Common myeloid progenitor, CD34-positive (primary cell): ENCODE results near the gene RPL19.

Experiments
- CTCF ChIA-PET: fragments of 350-600 bp; sonication (Branson Sonifier 250); formaldehyde crosslinking; loops from one replicate; lab custom pipeline; 2021; ENCODE audit warnings: antibody characterized with exemption; lab: Charles Lee
- POLR2A ChIA-PET: fragments of 350-600 bp; sonication (Branson Sonifier 250); formaldehyde crosslinking; loops from one replicate; lab custom pipeline; 2021; ENCODE audit warnings: antibody characterized with exemption; lab: Charles Lee
- DNase-seq, 3 donors: peaks; one replicate each; pipeline versions ENCODE4 v3.0.0 to v3.0.0-alpha.2; 2013
- H3K27ac ChIP-seq, 2 experiments: 1 replicate in 1 of 2; 2 replicates in 1 of 2; pipeline ENCODE4 v1.7.0; 2013; ENCODE audit warnings: inconsistent platforms in 2 of 2, low read length in 2 of 2, mild to moderate bottlenecking in 2 of 2, low read depth in 1 of 2, moderate library complexity in 1 of 2; ENCODE audit not compliant: severe bottlenecking in 2 of 2, insufficient read depth in 1 of 2, poor library complexity in 1 of 2
- H3K27me3 ChIP-seq, 5 experiments: replicated peaks in 2 of 5; 1 replicate in 3 of 5; 2 replicates in 2 of 5; pipeline versions ENCODE4 v1.6.1 to v1.7.0; 2013; ENCODE audit warnings: low read length in 4 of 5, mild to moderate bottlenecking in 2 of 5, moderate library complexity in 2 of 5, inconsistent platforms in 1 of 5; ENCODE audit not compliant: insufficient read depth in 5 of 5, control insufficient read depth in 4 of 5
- H3K36me3 ChIP-seq, 4 experiments: 1 replicate in 2 of 4; 2 replicates in 2 of 4; pipeline versions ENCODE4 v1.6.1 to v1.7.0; 2013; ENCODE audit warnings: low read length in 3 of 4, control low read depth in 1 of 4, mild to moderate bottlenecking in 1 of 4; ENCODE audit not compliant: control insufficient read depth in 4 of 4, insufficient read depth in 4 of 4
- H3K4me1 ChIP-seq, 4 experiments: 1 replicate in 3 of 4; 2 replicates in 1 of 4; pipeline versions ENCODE4 v1.6.1 to v1.7.1; 2013; ENCODE audit warnings: low read length in 3 of 4, mild to moderate bottlenecking in 3 of 4, control low read depth in 1 of 4, inconsistent platforms in 1 of 4, moderate library complexity in 1 of 4; ENCODE audit not compliant: control insufficient read depth in 4 of 4, insufficient read depth in 4 of 4; ENCODE audit errors: control extremely low read depth in 1 of 4
- H3K4me3 ChIP-seq, 7 experiments: 1 replicate in 4 of 7; 2 replicates in 3 of 7; pipeline versions ENCODE4 v1.5.1 to v1.7.0; 2013; ENCODE audit warnings: mild to moderate bottlenecking in 7 of 7, low read length in 6 of 7, moderate library complexity in 6 of 7, inconsistent platforms in 2 of 7, low read depth in 2 of 7, control low read depth in 1 of 7; ENCODE audit not compliant: insufficient read depth in 4 of 7, control insufficient read depth in 1 of 7; ENCODE audit errors: extremely low read depth in 1 of 7
- H3K9me3 ChIP-seq, 5 experiments: 1 replicate in 4 of 5; 2 replicates in 1 of 5; pipeline versions ENCODE4 v1.6.1 to v1.7.1; 2013; ENCODE audit warnings: low read length in 4 of 5, mild to moderate bottlenecking in 2 of 5, inconsistent platforms in 1 of 5, low read depth in 1 of 5, moderate library complexity in 1 of 5; ENCODE audit not compliant: control insufficient read depth in 4 of 5, insufficient read depth in 2 of 5; ENCODE audit errors: control extremely low read depth in 1 of 5
- WGBS: methylation state at CpG from one replicate; pipeline ENCODE4 v1.1.5; 2013; ENCODE audit not compliant: insufficient coverage; 5-methylcytosine and 5-hydroxymethylcytosine counted together

RPL19 gene

GRCh38 chr17:39225308-39225958 is 25.4 kb downstream of the RPL19 start, which contains the start of gene STAC2:
STAC2 (minus strand) TSS chr17:39225945; CDS start chr17:39225502, 443 bp downstream.
- peak within 1 kb of the TSS in 4 of 7 experiments; percentile 49 to 54 (median 52) for H3K4me3 ChIP-seq
- no peaks in the 10 kb centered on the region for H3K9me3 ChIP-seq
- H3K27ac ChIP-seq = no peak within 1 kb of the TSS
- WGBS = 3% methylated on average over 29 of the region's 71 CpGs
- DNase-seq = peak in 1 of 3 donors; percentile 32
- H3K27me3 ChIP-seq = peaks cover 0 to 57% (median 33%) of the 10 kb centered on the region in 5 experiments
- POLR2A ChIA-PET = interaction anchor here (0.6 kb wide), 1 partner anchor 21 kb away, joined by 3 read pairs; no protein-coding TSS in a partner anchor
- peaks cover 0 to 20% (median 18%) of the 10 kb centered on the region in 4 experiments for H3K4me1 ChIP-seq
- CTCF ChIA-PET = interaction anchor here (0.7 to 0.9 kb wide), 3 partner anchors 10 to 16 kb away, joined by 3 to 4 read pairs (median 3); no protein-coding TSS in a partner anchor
- no peaks in the 10 kb centered on the region for H3K36me3 ChIP-seq

GRCh38 chr17:39225959-39226683 is 26.0 kb downstream of the RPL19 start:
- WGBS = 1% methylated on average over 17 of the region's 24 CpGs
- Histone ChIP-seq H3K36me3 (no peaks in the 10 kb centered on the region), H3K9me3 (no peaks in the 10 kb centered on the region), H3K4me1 (peaks cover 0 to 20% (median 18%) of the 10 kb centered on the region in 4 experiments), H3K27ac (no peak overlapping the region), H3K4me3 (peak overlapping the region in 4 of 7 experiments; percentile 33 to 54 (median 46)), H3K27me3 (peaks cover 0 to 57% (median 33%) of the 10 kb centered on the region in 5 experiments)
- ChIA-PET POLR2A (interaction anchor here (0.6 kb wide), 1 partner anchor 22 kb away, joined by 3 read pairs; no protein-coding TSS in a partner anchor), CTCF (interaction anchor here (0.7 to 1.1 kb wide), 4 partner anchors 10 to 16 kb away, joined by 3 to 4 read pairs (median 3); no protein-coding TSS in a partner anchor)
- DNase-seq = peak in 2 of 3 donors; percentile 61 to 65

GRCh38 chr17:39227364-39227919 is 27.4 kb downstream of the RPL19 start:
- Histone ChIP-seq H3K27ac (no peak overlapping the region), H3K9me3 (no peaks in the 10 kb centered on the region), H3K4me1 (peaks cover 0 to 28% (median 28%) of the 10 kb centered on the region in 4 experiments), H3K4me3 (no peak overlapping the region), H3K36me3 (no peaks in the 10 kb centered on the region), H3K27me3 (peaks cover 0 to 57% (median 30%) of the 10 kb centered on the region in 5 experiments)
- WGBS = 100% methylated on average over 1 of the region's 2 CpGs
- no peak for DNase-seq
- POLR2A ChIA-PET = no interaction called here
- CTCF ChIA-PET = interaction anchor here (1.0 to 1.1 kb wide), 2 partner anchors 11 to 41 kb away, joined by 3 read pairs; no protein-coding TSS in a partner anchor

- Histone ChIP-seq H3K9me3 (no peaks in the 10 kb centered on the region), H3K4me1 (peaks cover 0 to 28% (median 28%) of the 10 kb centered on the region in 4 experiments), H3K36me3 (no peaks in the 10 kb centered on the region), H3K27ac (no peak overlapping the region), H3K27me3 (peaks cover 0 to 38% (median 14%) of the 10 kb centered on the region in 5 experiments), H3K4me3 (no peak overlapping the region)
- ChIA-PET POLR2A (no interaction called here), CTCF (interaction anchor here (1.5 to 21.2 kb wide), 5 partner anchors 8 to 25 kb away, joined by 3 to 425 read pairs (median 16); partner anchors contain the start of gene RPL19)
- WGBS = 91% methylated on average over 11 of the region's 11 CpGs
- no peak for DNase-seq
These were observed 29.3 kb downstream of the RPL19 start for GRCh38 chr17:39229274-39229913.

GRCh38 chr17:39230361-39230760 is 30.3 kb downstream of the RPL19 start:
- no peak for DNase-seq
- H3K27ac ChIP-seq = no peak overlapping the region
- POLR2A ChIA-PET = interaction anchor here (0.5 kb wide), 1 partner anchor 25 kb away, joined by 3 read pairs; no protein-coding TSS in a partner anchor
- H3K4me3 ChIP-seq = no peak overlapping the region
- H3K36me3 ChIP-seq = no peaks in the 10 kb centered on the region
- CTCF ChIA-PET = interaction anchor here (0.8 to 21.2 kb wide), 6 partner anchors 8 to 26 kb away, joined by 3 to 425 read pairs (median 10); partner anchors contain the start of gene RPL19
- no peaks in the 10 kb centered on the region for H3K9me3 ChIP-seq
- 100% methylated on average over 1 of the region's 1 CpG for WGBS
- H3K4me1 ChIP-seq = peaks cover 0 to 20% (median 19%) of the 10 kb centered on the region in 4 experiments
- peaks cover 0 to 29% (median 9%) of the 10 kb centered on the region in 5 experiments for H3K27me3 ChIP-seq

- CTCF ChIA-PET = interaction anchor here (0.7 to 21.2 kb wide), 7 partner anchors 8 to 131 kb away, joined by 3 to 425 read pairs (median 5); partner anchors contain the start of gene RPL19
- H3K4me1 ChIP-seq = peaks cover 0 to 14% (median 12%) of the 10 kb centered on the region in 4 experiments
- H3K27ac ChIP-seq = no peak overlapping the region
- no peak for DNase-seq
- no peaks in the 10 kb centered on the region for H3K9me3 ChIP-seq
- H3K4me3 ChIP-seq = no peak overlapping the region
- no peaks in the 10 kb centered on the region for H3K36me3 ChIP-seq
- WGBS = 94% methylated on average over 2 of the region's 10 CpGs
- POLR2A ChIA-PET = interaction anchor here (0.5 kb wide), 1 partner anchor 26 kb away, joined by 3 read pairs; no protein-coding TSS in a partner anchor
- H3K27me3 ChIP-seq = peaks cover 0 to 22% (median 7%) of the 10 kb centered on the region in 5 experiments
These were observed 31.0 kb downstream of the RPL19 start for GRCh38 chr17:39231091-39231561.
